Sigmoid colon (tissue), 7 donors: ENCODE results near the gene AP1M1. TPM values are rescaled to one million over a fixed set of nuclear protein-coding genes. Genes with fewer than 3 reads are reported as not detected.

ENCODE experiments used
- DNase-seq: peaks from one replicate; pipeline ENCODE4 v3.0.0-alpha.2; 2019
- H3K27ac ChIP-seq, 4 donors: fragments of 200-600 bp; sonication (generic); one replicate each; pipeline ENCODE4 v1.5.1; 2016 to 2019; ENCODE audit warnings: mild to moderate bottlenecking in 1 of 4
- H3K27me3 ChIP-seq, 3 donors: fragments of 200-600 bp; sonication (generic); one replicate each; pipeline ENCODE4 v1.5.1; 2019; ENCODE audit warnings: mild to moderate bottlenecking in 1 of 3
- H3K36me3 ChIP-seq, 4 donors: fragments of 200-600 bp; sonication (generic); one replicate each; pipeline ENCODE4 v1.5.1; 2016 to 2019
- H3K4me1 ChIP-seq, 4 donors: fragments of 200-600 bp; sonication (generic); one replicate each; pipeline ENCODE4 v1.5.1; 2017 to 2019
- H3K4me3 ChIP-seq, 4 donors: fragments of 200-600 bp; sonication (generic); one replicate each; pipeline ENCODE4 v1.5.1; 2017 to 2019; ENCODE audit warnings: mild to moderate bottlenecking in 2 of 4, moderate library complexity in 1 of 4
- H3K9me3 ChIP-seq, 4 donors: fragments of 200-600 bp in 3 of 4; sonication (generic) in 3 of 4; one replicate each; pipeline versions ENCODE4 v1.5.1 to v1.6.1; 2013 to 2019
- CTCF ChIP-seq, 4 experiments: fragments of 450-650 bp in 3 of 4; fragments of 200-600 bp in 1 of 4; IDR thresholded peaks; one replicate each; pipeline ENCODE4 v1.5.1; 2016 to 2019; ENCODE audit warnings: antibody characterized with exemption in 4 of 4, mild to moderate bottlenecking in 3 of 4, moderate library complexity in 2 of 4
- EP300 ChIP-seq, 4 donors: sonication (generic); formaldehyde crosslinking; IDR thresholded peaks; one replicate each; pipeline ENCODE4 v1.6.1; 2017; ENCODE audit warnings: antibody characterized with exemption in 4 of 4
- POLR2A ChIP-seq, 2 donors: fragments of 450-650 bp; IDR thresholded peaks; one replicate each; pipeline ENCODE4 v1.6.1; 2016; ENCODE audit warnings: antibody characterized with exemption in 2 of 2, mild to moderate bottlenecking in 2 of 2, moderate library complexity in 2 of 2
- POLR2AphosphoS5 ChIP-seq, 4 donors: sonication (generic); formaldehyde crosslinking; IDR thresholded peaks; one replicate each; pipeline ENCODE4 v1.6.1; 2017; ENCODE audit warnings: antibody characterized with exemption in 4 of 4
- whole genome bisulfite sequencing, 2 donors: extraction: QIAGEN DNeasy Blood & Tissue Kit; methylation state at CpG; one replicate each; pipeline ENCODE4 v1.1.7; 2013; 5-methylcytosine and 5-hydroxymethylcytosine counted together
- intact Hi-C: fragments of 100-400 bp; cut with DNase I; formaldehyde crosslinking; loops from one replicate; pipeline ENCODE4 v1.15.1; 2023
- polyA plus RNA-seq, 3 donors: library from polyadenylated mRNA; stranded (reverse); fragments of 200-250 nt; gene quantifications; one replicate each; pipeline ENCODE4 v1.2.3, GENCODE V29; 2013
- total RNA-seq, 4 donors: library from RNA; depleted of rRNA; stranded (reverse); fragments of >200 nt; gene quantifications; one replicate each; pipeline ENCODE4 v1.1.0, GENCODE V29; 2016
- donor health status: healthy with polysubstance abuse.
- donor health status: Bipolar disorder and iron deficiency.
- donor health status: healthy.

The AP1M1 gene
- total and polyA plus RNA-seq, 7 donors: 18.7 to 63.7 (median 57.1) TPM

GRCh38 chr19:16261584-16262368, 64.1 kb downstream of the AP1M1 start:
- TF ChIP-seq POLR2A (IDR thresholded peaks at IDR 0.05): no peak
- no peak for TF ChIP-seq CTCF (IDR thresholded peaks at IDR 0.05)
- TF ChIP-seq EP300 (IDR thresholded peaks at IDR 0.05): no peak
- no peak for TF ChIP-seq POLR2AphosphoS5 (IDR thresholded peaks at IDR 0.05)
- Histone ChIP-seq H3K27me3 (no peaks in the 10 kb centered on the region), H3K4me3 (no peak overlapping the region), H3K9me3 (no peaks in the 10 kb centered on the region), H3K27ac (no peak overlapping the region), H3K36me3 (no peaks in the 10 kb centered on the region), H3K4me1 (no peaks in the 10 kb centered on the region)
- WGBS, 2 donors: 35 to 50% methylated on average over 18 of the region's 18 CpGs
- no peak for DNase-seq
- intact Hi-C loops: no loop called here

GRCh38 chr19:16262618-16263017, 64.9 kb downstream of the AP1M1 start:
- H3K27ac ChIP-seq: no peak overlapping the region
- H3K27me3 ChIP-seq: no peaks in the 10 kb centered on the region
- H3K9me3 ChIP-seq: no peaks in the 10 kb centered on the region
- no peaks in the 10 kb centered on the region for H3K4me1 ChIP-seq
- intact Hi-C loops: no loop called here
- no peak for DNase-seq
- TF ChIP-seq POLR2A (IDR thresholded peaks at IDR 0.05) (no peak), POLR2AphosphoS5 (IDR thresholded peaks at IDR 0.05) (no peak), EP300 (IDR thresholded peaks at IDR 0.05) (no peak), CTCF (IDR thresholded peaks at IDR 0.05) (no peak)
- no peaks in the 10 kb centered on the region for H3K36me3 ChIP-seq
- 17 to 55% methylated on average over 8 of the region's 8 CpGs for WGBS, 2 donors
- no peak overlapping the region for H3K4me3 ChIP-seq

GRCh38 chr19:16263141-16263761, 65.5 kb downstream of the AP1M1 start:
- Histone ChIP-seq H3K27ac (no peak overlapping the region), H3K36me3 (no peaks in the 10 kb centered on the region), H3K9me3 (no peaks in the 10 kb centered on the region), H3K4me1 (no peaks in the 10 kb centered on the region), H3K4me3 (no peak overlapping the region), H3K27me3 (no peaks in the 10 kb centered on the region)
- no peak for DNase-seq
- TF ChIP-seq POLR2A (IDR thresholded peaks at IDR 0.05) (no peak), EP300 (IDR thresholded peaks at IDR 0.05) (no peak), CTCF (IDR thresholded peaks at IDR 0.05) (no peak), POLR2AphosphoS5 (IDR thresholded peaks at IDR 0.05) (no peak)
- intact Hi-C loops: no loop called here
- 29 to 48% methylated on average over 14 of the region's 14 CpGs for WGBS, 2 donors

GRCh38 chr19:16265205-16265604, 67.5 kb downstream of the AP1M1 start:
- Histone ChIP-seq H3K27ac (no peak overlapping the region), H3K27me3 (no peaks in the 10 kb centered on the region), H3K36me3 (no peaks in the 10 kb centered on the region), H3K4me1 (no peaks in the 10 kb centered on the region), H3K4me3 (no peak overlapping the region), H3K9me3 (no peaks in the 10 kb centered on the region)
- no peak for DNase-seq
- intact Hi-C loops: no loop called here
- TF ChIP-seq CTCF (IDR thresholded peaks at IDR 0.05) (no peak), POLR2AphosphoS5 (IDR thresholded peaks at IDR 0.05) (no peak), EP300 (IDR thresholded peaks at IDR 0.05) (no peak), POLR2A (IDR thresholded peaks at IDR 0.05) (no peak)
- 80 to 88% methylated on average over 3 of the region's 3 CpGs for WGBS, 2 donors
